Smooth muscle cell (in vitro differentiated cells): ENCODE results near the gene STX11. TPM values are rescaled to one million over a fixed set of nuclear protein-coding genes. Genes with fewer than 3 reads are reported as not detected.

ENCODE experiments used
- DNase-seq: peaks from one replicate; lab custom pipeline; 2025; ENCODE audit not compliant: unreplicated experiment; lab: John Stamatoyannopoulos, UW
- H2AFZ ChIP-seq: fragments of 200-600 bp; sonication (generic); 2 replicates; pipeline ENCODE4 v1.6.0; 2016; ENCODE audit warnings: antibody characterized with exemption, low read depth, mild to moderate bottlenecking
- H3F3A ChIP-seq: fragments of 200-600 bp; sonication (generic); 2 replicates; pipeline ENCODE4 v1.6.0; 2017; ENCODE audit warnings: antibody characterized with exemption, low read depth
- H3K27ac ChIP-seq: fragments of 200-600 bp; sonication (generic); 2 replicates; pipeline ENCODE4 v1.5.1; 2016; ENCODE audit warnings: low read depth, mild to moderate bottlenecking
- H3K27me3 ChIP-seq: fragments of 200-600 bp; sonication (generic); 2 replicates; pipeline ENCODE4 v1.6.1; 2016; ENCODE audit warnings: low read depth, mild to moderate bottlenecking
- H3K36me3 ChIP-seq: fragments of 200-600 bp; sonication (generic); 2 replicates; pipeline ENCODE4 v1.5.1; 2016; ENCODE audit warnings: low read depth
- H3K4me1 ChIP-seq: fragments of 200-600 bp; sonication (generic); 2 replicates; pipeline ENCODE4 v1.5.1; 2016; ENCODE audit warnings: low read depth
- H3K4me2 ChIP-seq: fragments of 200-600 bp; sonication (generic); 2 replicates; pipeline ENCODE4 v1.6.0; 2016; ENCODE audit warnings: mild to moderate bottlenecking
- H3K4me3 ChIP-seq: fragments of 200-600 bp; sonication (generic); 2 replicates; pipeline ENCODE4 v1.5.1; 2016; ENCODE audit warnings: mild to moderate bottlenecking
- H3K79me2 ChIP-seq: fragments of 200-600 bp; sonication (generic); 2 replicates; pipeline ENCODE4 v1.6.0; 2016; ENCODE audit warnings: low read depth, mild to moderate bottlenecking
- H3K9ac ChIP-seq: fragments of 200-600 bp; sonication (generic); 2 replicates; pipeline ENCODE4 v1.6.0; 2016; ENCODE audit warnings: low read depth
- H3K9me3 ChIP-seq: fragments of 200-600 bp; sonication (generic); replicated peaks from 2 replicates; pipeline ENCODE4 v1.5.1; 2016; ENCODE audit warnings: low read depth
- H4K20me1 ChIP-seq: fragments of 200-600 bp; sonication (generic); 2 replicates; pipeline ENCODE4 v1.6.0; 2016; ENCODE audit warnings: low read depth
- WGBS: methylation state at CpG from one replicate; pipeline ENCODE4 v1.1.7; 2016; ENCODE audit warnings: low lambda C conversion rate; 5-methylcytosine and 5-hydroxymethylcytosine counted together
- polyA plus RNA-seq: library from polyadenylated mRNA; unstranded; fragments of >200 nt; fragmentation: Nextera tagmentation; extraction: Ambion mirVana; gene quantifications from 2 replicates; pipeline ENCODE4 v1.2.1, GENCODE V29; 2016
- total RNA-seq: library from RNA; depleted of rRNA; stranded (reverse); fragments of >200 nt; gene quantifications from 2 replicates; pipeline ENCODE4 v1.2.3, GENCODE V29; 2014
- TF ChIP-seq, protein P1 (sequence below): fragments of 200-600 bp; sonication (generic); IDR thresholded peaks from 2 replicates; pipeline ENCODE4 v1.5.1; 2017; ENCODE audit warnings: borderline replicate concordance, mild to moderate bottlenecking, antibody characterized with exemption; ENCODE audit not compliant: insufficient read depth, poor library complexity, severe bottlenecking

Gene STX11
- total and polyA plus RNA-seq, 2 experiments from 2014 or later: 0.53 to 0.72 TPM

DNA sequence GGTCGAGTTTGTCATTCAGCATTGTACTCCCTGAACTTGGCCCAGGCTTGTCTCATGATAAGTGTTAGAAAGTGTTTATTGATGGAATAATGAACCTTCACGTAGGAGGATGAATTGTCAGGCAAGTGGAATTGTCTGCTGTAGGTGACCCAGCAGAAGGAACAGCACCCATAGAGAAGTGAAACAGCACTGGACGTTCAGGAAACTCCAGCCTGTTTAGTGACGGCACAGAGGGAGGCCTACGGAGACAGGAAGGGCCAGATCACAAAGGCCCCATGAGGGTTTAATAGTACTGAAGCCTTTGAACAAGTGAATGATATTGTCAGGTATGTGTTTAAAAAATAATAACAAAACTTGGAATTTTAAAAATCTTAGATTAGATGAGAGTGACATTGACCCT, 2.9 kb downstream of the STX11 start:
- H3K9me3 ChIP-seq: no peaks in the 10 kb centered on the region
- H3K27me3 ChIP-seq: peaks cover 33% of the 10 kb centered on the region
- peaks cover 11% of the 10 kb centered on the region for H3K4me1 ChIP-seq
- TF ChIP-seq, protein P1, sequence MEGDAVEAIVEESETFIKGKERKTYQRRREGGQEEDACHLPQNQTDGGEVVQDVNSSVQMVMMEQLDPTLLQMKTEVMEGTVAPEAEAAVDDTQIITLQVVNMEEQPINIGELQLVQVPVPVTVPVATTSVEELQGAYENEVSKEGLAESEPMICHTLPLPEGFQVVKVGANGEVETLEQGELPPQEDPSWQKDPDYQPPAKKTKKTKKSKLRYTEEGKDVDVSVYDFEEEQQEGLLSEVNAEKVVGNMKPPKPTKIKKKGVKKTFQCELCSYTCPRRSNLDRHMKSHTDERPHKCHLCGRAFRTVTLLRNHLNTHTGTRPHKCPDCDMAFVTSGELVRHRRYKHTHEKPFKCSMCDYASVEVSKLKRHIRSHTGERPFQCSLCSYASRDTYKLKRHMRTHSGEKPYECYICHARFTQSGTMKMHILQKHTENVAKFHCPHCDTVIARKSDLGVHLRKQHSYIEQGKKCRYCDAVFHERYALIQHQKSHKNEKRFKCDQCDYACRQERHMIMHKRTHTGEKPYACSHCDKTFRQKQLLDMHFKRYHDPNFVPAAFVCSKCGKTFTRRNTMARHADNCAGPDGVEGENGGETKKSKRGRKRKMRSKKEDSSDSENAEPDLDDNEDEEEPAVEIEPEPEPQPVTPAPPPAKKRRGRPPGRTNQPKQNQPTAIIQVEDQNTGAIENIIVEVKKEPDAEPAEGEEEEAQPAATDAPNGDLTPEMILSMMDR: no peak
- no peaks in the 10 kb centered on the region for H4K20me1 ChIP-seq
- no peak overlapping the region for H3K27ac ChIP-seq
- 87% methylated on average over 5 of the region's 5 CpGs for WGBS
- no peaks in the 10 kb centered on the region for H3K79me2 ChIP-seq
- H3K36me3 ChIP-seq: no peaks in the 10 kb centered on the region
- H3K4me2 ChIP-seq: no peak overlapping the region
- no peak overlapping the region for H3K4me3 ChIP-seq
- H2AFZ ChIP-seq: no peak overlapping the region
- H3F3A ChIP-seq: no peaks in the 10 kb centered on the region
- no peak for DNase-seq
- no peak overlapping the region for H3K9ac ChIP-seq

DNA sequence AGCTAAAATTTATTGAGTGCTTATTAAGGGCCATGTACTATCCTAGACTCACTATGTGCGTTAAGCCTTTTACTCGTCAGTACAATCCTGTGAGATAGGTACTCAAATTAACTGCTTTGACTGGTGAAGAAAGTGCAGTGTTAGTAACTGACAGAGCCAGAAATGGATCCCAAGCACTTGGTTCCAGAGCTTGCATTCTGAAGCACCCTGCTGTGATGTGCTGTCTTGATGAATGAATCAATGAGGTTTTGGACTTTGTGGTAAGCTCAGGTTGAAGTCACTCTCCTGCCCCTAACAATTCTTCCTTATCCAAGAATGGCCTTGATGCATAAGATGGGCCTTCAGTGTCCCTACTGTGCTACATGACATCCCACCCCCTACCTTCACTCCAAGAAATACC, 3.7 kb downstream of the STX11 start:
- TF ChIP-seq, protein P1: no peak
- H3K9ac ChIP-seq: no peak overlapping the region
- no peaks in the 10 kb centered on the region for H3K36me3 ChIP-seq
- H2AFZ ChIP-seq: no peak overlapping the region
- no peaks in the 10 kb centered on the region for H3K79me2 ChIP-seq
- H3F3A ChIP-seq: no peaks in the 10 kb centered on the region
- H3K27me3 ChIP-seq: peaks cover 26% of the 10 kb centered on the region
- H3K9me3 ChIP-seq: no peaks in the 10 kb centered on the region
- no peak overlapping the region for H3K4me2 ChIP-seq
- H3K4me1 ChIP-seq: peaks cover 11% of the 10 kb centered on the region
- DNase-seq: no peak
- WGBS: 95% methylated on average over 2 of the region's 2 CpGs
- no peaks in the 10 kb centered on the region for H4K20me1 ChIP-seq
- H3K27ac ChIP-seq: no peak overlapping the region
- no peak overlapping the region for H3K4me3 ChIP-seq

DNA sequence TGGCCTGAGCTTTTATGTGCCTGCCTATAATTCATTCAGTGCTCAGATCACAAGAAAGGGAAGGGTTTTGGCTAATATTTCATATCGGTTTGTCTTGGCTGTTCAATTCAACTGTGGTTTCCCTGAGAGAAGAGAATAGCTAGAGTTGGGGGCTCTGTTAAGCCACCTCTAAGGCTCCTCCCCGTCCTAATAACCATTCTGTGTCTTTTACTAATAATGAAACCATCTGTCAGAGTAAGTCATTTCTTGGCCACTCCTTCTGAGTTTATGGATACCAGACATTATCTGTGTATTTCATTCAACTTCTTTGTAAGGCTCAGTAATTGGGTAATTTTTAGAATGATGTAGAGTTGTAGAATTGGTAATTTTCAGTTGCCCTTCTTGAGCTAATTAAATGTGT, 5.2 kb downstream of the STX11 start:
- Histone ChIP-seq H2AFZ (no peak overlapping the region), H3K9me3 (no peaks in the 10 kb centered on the region), H3F3A (no peaks in the 10 kb centered on the region), H3K4me1 (peaks cover 11% of the 10 kb centered on the region), H3K4me2 (no peak overlapping the region), H3K79me2 (no peaks in the 10 kb centered on the region), H3K27me3 (peaks cover 17% of the 10 kb centered on the region), H3K27ac (no peak overlapping the region), H4K20me1 (no peaks in the 10 kb centered on the region), H3K9ac (no peak overlapping the region), H3K36me3 (no peaks in the 10 kb centered on the region), H3K4me3 (no peak overlapping the region)
- WGBS: 94% methylated on average over 2 of the region's 2 CpGs
- TF ChIP-seq, protein P1: no peak
- DNase-seq: no peak

DNA sequence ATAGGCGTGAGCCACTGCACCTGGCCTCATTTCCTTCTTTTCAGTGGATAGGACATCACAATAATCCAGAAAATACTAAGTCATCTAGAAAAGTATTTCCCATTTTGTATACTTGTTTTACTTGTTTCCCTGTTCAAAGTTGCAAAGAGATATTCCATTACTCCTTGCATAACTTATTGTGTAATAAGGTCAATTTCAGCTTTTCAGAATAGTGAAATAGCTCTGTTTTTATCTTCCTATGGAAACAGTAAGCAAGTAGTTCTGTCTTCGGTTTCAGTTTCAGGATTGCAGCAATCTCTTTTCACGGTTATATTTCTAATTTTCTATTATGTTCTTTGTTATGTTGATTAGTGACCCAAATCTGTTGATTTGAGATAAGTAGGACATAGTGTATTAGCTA, 6.0 kb downstream of the STX11 start:
- no peak overlapping the region for H3K27ac ChIP-seq
- no peaks in the 10 kb centered on the region for H3K36me3 ChIP-seq
- no peak for DNase-seq
- H3K4me2 ChIP-seq: no peak overlapping the region
- H3K79me2 ChIP-seq: no peaks in the 10 kb centered on the region
- no peak overlapping the region for H3K4me3 ChIP-seq
- H4K20me1 ChIP-seq: no peaks in the 10 kb centered on the region
- H3K27me3 ChIP-seq: peaks cover 9% of the 10 kb centered on the region
- TF ChIP-seq, protein P1: no peak
- no peaks in the 10 kb centered on the region for H3K9me3 ChIP-seq
- no peaks in the 10 kb centered on the region for H3F3A ChIP-seq
- no peak overlapping the region for H2AFZ ChIP-seq
- no peak overlapping the region for H3K9ac ChIP-seq
- WGBS: 89% methylated on average over 3 of the region's 3 CpGs
- peaks cover 6% of the 10 kb centered on the region for H3K4me1 ChIP-seq
